ENCODE measurements around the gene DOCK2.

DOCK2 gene

DNA sequence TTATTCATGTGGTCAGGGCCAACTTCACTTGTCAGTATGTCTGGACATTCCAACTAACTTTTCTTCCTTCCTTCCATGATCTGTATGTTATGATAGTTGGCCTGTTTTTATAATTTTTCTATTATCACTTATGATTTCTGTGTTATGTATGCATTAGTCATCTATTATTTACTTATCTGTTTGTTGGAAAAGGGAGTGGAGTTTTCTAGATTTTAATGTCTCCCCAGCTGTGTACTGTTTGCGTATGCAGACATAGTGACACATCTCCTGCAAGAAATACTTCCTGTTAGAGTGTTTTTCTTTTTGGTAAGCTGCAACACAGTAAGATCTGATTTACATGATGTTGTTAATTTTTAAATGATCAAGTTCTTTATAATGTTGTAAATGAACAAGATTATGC lies 351.9 kb downstream of the DOCK2 start:
- DNase-seq (ENCODE audit: low read depth), result no peak

DNA sequence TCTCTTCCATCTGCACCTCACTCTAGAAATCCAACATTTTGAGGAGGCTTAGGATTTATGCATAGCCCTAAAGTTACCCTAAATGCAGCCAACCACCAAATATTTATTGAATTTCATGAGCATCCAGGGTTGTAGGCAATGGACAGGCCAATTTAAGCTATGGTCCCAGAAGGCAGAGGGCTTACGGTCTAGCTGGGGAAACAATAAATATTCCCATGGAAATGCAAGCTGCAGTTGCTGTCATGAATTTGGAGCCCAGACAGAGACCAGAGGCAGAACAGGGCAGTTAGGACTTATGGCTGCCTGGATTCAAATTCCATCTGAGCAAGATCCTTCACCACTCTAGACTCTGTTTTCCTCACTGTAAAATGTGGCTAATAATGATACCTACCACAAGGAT lies 352.3 kb downstream of the DOCK2 start:
- DNase-seq (ENCODE audit: low read depth), result no peak

DNA sequence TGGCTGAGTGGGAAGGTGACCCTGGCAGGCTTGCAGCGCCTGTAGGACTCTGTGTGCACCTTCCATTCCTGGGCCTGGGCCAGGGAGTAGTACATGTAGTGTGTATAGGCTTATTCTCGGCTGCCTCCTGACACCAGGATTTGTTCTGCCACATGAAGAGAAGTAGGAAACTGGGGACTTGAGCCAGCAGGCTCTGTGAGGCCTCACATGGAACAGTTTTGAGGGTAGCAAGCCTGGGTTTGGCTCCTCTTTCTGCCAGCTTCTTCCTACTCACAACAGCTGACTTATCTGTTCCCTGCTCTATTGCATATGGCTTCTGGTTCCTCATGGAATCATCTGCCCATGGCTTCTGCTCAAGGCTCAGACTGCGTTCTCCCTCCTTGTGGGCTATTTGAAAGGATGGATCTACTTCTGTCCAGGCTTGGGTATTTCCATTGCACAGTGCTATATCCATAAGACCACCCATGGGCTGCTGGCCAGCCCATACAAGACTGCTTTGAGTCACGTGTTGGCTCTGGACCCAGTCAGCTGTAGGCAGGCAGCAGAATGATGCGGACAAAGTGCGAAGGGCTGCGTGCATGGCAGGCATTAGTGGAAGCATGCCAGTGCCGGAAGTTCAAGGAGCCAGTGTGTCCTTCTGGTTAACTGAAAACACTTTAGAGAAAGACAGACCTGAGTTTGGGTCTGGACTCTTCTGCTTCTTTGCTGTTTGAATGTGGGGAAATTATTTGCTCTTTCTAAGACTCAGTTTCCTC lies 354.2 kb downstream of the DOCK2 start:
- DNase-seq (ENCODE audit: low read depth), result no peak

DNA sequence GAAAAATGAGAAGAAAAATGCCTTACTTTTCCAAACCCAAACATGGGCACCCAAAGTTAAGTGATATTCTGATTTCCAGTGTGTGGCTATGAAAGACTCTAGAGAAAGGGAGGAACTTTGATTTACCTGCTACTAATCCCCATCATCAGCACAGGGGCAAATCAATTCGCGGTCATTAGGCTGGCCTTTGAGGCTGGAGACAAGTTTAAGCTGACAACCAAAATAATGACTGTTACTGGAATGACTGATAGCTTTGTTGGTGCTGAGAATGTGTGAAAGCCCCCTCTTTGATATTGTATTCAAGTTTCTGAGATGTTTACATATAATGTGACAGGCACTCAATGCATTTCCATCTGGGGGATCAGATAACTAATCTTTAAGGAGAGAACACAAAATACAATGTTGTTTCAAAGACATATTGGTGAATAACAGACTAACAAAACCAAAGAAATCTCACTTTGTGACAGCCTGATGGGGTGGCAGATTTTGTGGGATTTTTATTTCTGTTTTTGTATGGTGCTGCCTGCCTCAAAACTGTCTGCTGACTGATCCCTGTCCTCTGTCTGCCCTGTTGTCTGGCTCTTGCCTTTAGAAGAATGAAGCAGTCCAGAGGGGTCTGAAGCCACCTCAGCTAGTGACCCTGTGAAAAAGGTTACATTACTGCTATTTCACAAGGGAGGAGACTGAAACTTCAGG lies 355.9 kb downstream of the DOCK2 start:
- DNase-seq (ENCODE audit: low read depth), result no peak

DNA sequence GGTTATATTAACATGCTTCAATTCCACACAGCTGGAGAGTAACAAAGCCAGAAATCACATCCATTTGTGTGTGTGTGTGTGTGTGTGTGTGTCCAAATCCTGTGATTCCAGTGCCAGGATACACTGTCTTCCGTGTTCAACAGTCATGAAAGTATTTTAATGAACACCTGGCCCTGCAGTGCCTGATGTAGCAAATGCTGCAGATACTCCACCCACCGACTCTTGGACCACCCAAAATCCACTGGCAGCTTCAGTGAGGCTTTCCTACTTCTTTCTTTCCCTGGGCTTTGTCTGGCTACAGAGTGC lies 356.4 kb downstream of the DOCK2 start:
- no peak for DNase-seq (ENCODE audit: low read depth)

DNA sequence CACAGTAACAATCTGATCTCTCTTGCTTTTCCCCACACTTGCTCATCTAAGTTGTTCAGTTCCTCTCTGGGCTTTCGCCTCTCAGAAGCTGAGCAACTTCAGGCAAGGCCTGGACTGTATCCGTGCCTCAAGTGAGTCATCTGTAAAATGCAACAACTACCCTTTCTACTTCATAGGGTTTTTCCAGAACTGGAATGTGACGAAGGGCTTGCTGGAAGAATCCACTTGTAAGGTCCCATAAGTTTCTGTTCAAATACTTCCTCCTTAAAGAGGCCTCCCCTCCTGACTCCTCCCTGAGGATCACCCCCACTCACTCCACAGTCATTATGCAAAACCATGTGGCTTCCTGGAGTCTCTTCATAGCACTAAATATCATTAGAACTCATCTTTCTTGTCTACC lies 360.7 kb downstream of the DOCK2 start:
- DNase-seq (ENCODE audit: low read depth), result no peak

DNA sequence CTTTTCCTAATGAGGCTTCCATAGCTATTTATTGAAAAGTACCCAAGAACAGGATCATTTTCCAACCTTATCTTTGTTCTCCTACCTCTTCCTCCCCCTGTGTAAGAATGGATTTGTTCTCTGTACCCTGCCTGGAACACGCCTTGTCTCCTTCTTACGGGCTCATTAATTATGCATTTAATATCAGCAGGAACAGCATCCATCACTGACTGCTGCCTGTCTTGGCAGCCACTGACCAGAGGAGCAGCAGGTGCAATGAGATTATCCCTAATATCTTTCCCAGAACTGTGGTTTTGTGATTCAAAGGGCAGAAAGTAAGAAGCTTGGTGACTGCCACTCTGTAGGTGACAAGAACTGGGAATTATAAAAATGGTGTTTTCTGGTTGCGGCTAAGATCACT lies 362.5 kb downstream of the DOCK2 start:
- no peak for DNase-seq (ENCODE audit: low read depth)

DNA sequence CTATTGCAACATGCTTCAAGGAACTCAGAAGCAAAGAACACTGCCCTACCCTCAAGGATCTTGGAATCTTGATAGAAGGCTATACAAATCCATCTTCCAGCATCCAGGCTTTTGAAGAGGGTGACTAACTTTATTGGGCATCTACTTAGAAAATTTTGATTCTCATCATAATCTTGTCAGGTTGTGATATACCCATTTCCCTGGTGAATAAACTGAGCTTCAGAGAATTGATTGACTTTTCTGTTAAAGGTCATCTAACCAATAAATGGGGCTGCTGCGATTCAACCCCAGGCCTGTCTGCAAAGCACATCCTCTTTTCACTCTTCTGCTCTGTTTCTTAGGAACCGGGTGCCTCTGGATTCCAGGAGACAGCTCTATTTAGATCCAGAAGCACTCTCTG lies 363.1 kb downstream of the DOCK2 start:
- DNase-seq (ENCODE audit: low read depth), result no peak

DNA sequence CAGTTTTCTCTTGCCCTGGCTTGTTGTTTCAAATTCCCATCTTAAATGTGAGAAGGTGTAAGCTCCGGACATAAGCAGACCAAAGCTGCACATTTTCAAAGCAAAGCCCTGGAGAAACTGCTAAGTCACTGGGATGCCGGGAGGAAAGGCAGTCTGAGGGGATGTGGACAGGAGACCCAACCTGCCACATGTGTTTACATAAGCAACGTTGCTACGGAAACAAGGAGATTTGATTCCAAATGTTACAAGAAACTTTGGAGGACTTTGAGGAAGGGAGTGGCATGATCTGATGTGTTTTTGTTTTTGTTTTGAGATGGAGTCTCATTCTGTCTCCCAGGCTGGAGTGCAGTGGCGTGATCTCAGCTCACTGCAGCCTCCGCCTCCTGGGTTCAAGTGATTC lies 368.9 kb downstream of the DOCK2 start:
- DNase-seq (ENCODE audit: low read depth), result no peak

DNA sequence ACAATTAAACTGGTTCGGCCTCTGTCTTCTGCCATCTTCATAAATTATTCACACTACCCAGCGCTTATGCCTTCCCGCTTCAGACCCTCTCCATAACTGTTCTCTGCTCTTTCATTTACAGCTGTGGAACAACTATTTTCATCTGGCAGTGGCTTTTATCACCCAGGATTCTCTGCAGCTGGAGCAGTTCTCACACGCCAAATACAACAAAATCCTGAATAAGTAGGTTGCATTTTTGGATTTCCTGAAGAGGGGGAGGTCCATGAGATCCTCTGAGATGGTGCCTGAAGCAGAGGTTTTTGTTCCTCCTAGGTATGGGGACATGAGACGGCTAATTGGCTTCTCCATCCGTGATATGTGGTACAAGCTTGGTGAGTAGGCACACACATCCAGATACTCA lies 371.3 kb downstream of the DOCK2 start:
- DNase-seq (ENCODE audit: low read depth), result no peak

DNA sequence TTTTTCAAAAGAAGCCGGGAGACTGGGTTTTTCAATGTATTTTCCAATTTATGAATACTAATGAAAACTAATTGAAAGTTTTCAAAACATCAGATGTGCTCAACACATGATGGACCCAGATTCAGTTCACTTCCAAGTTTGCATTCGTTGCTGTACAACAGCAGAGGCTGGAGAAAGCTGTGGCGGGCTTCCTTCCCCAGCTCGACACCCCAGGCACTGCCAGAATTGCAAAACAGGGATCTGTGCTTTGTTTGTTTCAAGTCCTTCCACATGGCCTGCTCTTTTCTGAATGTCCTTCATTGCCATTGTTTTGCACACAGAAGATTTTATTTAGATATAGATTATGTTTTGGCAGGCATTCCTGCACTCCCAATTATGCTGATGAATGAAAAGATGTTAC lies 373.5 kb downstream of the DOCK2 start:
- no peak for DNase-seq (ENCODE audit: low read depth)

DNA sequence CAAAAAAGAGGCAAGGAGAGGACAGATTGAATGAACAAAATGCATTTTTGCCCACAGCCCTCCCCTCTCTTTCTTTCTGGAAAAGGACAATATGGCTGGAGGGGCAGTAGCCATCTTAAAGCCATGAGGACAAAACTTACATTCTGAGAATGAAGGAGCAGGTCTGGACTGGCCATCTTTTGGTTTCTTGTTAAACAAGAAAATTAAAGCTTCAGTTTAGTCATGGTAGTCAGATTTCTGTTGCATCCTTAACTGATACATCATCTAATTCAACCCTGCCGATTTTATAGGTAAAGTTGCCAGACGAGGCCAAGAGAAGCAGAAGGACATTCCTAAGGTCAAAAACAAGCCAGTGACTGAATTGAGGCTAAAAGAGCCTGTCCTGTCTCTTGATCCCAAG lies 374.7 kb downstream of the DOCK2 start:
- no peak for DNase-seq (ENCODE audit: low read depth)

DNA sequence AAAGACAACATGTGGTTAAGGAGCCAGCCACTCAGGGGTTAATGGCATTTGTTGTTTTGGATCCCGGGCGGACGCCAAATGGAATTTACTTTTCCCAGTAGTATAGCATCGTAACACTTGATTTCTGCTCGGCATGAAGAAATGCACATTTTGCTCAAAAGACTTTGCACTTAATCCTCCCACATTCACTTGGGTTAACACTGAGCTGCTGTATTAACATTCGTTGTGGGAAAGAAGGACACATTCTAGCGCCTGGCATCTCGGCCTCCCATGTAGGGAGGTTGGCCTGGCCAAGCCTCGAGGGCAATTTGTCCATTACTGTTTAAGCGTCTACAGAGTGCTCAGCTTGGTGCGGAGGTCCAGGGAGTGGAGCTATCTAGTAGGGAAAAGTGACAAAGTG lies 375.5 kb downstream of the DOCK2 start:
- no peak for DNase-seq (ENCODE audit: low read depth)

DNA sequence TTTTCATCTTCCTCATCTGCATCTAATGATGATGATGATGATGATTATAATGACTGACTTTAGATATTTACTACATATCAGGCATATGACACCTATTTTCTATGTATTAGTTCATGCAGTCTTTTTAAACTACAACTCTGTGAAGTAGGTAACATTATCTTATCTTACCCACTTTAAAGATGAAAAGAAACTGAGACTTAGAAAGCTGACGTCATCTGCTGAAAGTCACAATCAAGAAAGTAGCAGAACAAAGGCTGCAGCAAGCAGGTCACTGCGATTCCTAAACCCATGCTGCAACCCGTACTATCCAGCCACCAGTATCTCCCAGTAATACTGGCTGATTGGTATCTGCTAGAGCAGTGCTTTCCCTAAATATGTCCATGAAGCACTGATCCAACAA lies 383.3 kb downstream of the DOCK2 start:
- DNase-seq (ENCODE audit: low read depth), result no peak

DNA sequence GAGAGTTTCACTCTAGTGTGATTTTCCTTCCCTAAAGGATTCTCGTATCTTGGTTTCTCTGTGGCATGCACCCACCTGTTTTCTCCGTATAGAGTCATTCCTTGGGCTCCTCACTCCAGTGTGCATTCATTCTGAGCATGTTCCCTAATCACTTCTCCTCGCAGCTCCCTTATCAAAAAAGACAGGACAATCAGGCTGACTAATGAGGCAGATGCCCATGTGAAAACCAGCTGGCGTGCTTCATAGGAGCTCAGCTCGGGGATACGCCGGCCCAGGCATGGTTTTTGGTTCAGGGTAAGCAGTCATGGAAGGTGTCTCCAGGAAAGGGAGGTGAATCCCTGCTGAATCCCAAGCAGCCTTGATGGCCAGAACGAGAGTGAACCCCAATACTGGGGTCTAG lies 384.4 kb downstream of the DOCK2 start:
- no peak for DNase-seq (ENCODE audit: low read depth)

DNA sequence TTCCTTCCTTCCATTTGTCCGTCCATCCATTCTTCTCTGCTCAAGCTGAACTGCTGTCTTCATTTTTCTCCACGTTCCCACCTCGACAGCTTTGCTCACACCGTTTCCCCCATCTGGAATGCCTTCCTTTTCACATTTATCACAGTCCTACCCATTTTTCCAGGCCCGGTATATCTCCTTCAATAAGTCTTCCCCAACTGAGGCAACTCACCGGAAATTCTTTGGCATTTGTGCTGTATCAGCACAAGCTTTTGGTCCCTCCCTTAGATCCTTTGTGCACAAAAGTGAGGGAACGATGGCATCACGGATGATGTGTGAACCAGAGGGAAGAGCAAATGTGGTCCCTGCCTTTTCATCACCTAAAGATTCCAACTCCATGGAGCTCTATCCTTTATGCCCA lies 388.8 kb downstream of the DOCK2 start:
- DNase-seq (ENCODE audit: low read depth), result no peak

DNA sequence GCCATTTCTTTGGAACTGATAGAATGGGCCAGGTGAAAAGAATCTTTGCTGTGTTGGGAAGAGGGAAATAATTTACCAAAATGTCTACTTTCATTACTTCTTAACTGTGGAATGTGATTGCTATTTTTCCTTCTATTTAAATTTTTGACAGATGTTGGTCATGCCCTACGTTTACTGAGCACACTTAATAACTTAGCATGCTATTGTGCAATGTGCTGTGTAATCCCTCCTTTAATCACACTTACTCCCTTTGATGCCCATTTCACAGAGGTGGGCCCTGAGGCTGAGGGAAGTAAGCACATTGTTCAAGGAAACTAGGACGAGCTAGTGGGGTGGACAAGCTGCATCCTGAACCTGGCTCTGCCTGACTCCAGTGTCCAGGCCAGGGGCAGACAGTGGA lies 391.0 kb downstream of the DOCK2 start:
- no peak for DNase-seq (ENCODE audit: low read depth)

DNA sequence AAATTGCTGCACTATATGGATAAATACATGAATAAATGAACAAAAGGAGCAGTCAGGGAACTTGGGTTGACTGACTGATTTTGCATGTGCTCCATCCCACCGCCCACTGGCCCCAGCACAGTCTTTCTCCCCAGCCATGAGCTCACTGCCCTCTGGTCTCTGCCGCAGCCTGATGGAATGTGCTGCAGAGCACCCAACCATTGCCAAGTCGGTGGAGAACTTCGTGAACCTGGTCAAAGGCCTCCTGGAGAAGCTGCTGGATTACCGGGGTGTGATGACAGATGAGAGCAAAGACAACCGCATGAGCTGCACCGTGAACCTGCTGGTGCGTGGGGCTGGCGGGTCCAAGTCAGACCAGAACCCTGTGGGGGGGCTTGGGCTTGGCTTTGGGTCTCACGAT lies 397.2 kb downstream of the DOCK2 start:
- DNase-seq (ENCODE audit: low read depth), result no peak

DNA sequence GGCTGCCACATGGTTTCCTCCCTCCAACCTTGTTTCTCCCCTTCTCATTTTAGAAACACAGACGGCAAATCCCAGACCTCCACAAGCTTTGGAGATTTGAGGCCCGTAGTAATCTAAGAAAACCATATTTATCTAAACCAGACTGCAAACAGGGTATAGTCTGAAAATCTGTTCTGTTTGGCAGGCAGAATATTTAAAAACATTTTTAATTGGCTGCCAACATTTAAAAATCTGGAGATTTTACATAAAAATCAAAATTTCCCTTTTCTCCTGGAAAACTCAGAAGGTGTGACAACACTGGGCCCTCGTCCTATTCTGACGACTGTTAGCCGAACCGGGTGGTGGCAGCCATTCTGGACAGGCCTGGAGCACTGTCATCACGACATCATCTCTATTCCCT lies 401.2 kb downstream of the DOCK2 start:
- no peak for DNase-seq (ENCODE audit: low read depth)

DNA sequence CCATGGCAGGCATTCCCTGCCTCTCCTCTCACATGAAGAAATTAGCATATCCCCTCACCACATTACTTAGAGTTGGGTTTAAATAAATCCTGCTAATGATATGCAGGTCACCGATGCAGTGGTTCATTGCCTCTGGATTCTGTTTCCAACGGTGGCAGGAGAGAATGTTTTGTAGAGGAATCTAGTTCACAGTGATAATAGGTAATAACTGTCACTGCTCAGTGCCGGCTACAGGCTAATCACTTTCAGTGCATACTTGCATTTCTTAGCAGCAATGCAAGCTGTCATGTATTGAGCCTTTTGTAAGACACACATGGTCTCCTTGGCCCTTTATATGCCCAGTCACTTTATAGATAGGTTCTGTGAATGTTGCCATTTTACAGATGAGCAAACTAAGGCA lies 402.8 kb downstream of the DOCK2 start:
- no peak for DNase-seq (ENCODE audit: low read depth)

DNA sequence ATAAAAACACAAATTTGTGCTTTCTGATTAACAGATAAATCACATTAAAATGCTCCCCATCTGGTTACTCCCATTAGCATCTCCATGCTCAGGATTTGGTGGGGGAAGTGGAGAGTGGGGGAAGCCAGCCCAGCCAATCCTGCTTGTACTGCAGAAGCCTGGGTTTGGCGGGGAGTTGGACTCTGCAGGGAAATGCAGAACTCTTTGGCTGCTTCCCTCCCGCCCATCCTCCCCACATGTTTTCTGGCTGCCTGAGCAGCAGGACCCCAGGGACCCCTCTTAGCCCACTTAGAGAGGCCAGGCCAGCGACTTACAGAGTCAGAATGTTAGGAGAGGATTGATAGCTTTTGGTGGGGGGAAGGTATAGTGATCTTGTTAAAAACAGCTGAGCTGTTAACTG lies 409.2 kb downstream of the DOCK2 start:
- no peak for DNase-seq (ENCODE audit: low read depth)

DNA sequence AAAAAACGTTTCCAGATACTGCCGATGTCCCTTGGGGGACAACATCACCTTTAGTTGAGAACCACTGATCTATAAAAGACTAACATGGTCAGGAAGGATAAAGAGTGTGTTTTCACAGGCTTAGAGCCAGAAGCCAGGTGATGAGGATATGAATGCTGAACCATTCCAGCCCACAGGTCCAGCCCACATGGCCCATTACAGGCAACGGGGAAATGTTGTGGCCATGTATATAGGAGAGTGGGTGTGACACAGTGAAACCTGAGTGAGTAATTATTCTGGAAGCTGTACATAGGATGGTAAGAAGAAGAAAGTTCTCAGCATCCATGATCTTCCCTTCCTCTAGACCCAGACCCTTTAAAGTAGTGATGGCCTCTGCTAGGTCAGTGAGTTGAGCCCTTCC lies 412.6 kb downstream of the DOCK2 start:
- DNase-seq (ENCODE audit: low read depth), result no peak

DNA sequence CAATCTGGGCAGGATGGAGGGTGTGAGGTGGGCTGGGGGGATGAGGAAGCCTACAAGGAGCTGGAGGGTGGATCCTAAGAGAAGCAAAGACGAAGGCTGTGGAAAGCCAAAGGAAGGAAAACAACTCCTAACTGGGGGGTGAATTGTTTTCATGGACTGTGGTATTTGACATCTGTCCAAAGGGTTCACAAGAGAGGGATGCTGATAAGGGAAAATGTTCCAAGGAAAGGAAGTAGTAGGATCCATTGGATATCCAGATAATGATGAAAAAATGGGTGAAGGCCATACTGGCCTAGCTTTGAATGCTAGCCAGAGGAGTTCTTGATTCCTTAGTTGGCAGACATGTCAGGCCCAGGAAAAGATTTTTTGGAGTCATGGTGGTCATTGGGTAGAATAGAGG lies 416.8 kb downstream of the DOCK2 start:
- no peak for DNase-seq (ENCODE audit: low read depth)

DNA sequence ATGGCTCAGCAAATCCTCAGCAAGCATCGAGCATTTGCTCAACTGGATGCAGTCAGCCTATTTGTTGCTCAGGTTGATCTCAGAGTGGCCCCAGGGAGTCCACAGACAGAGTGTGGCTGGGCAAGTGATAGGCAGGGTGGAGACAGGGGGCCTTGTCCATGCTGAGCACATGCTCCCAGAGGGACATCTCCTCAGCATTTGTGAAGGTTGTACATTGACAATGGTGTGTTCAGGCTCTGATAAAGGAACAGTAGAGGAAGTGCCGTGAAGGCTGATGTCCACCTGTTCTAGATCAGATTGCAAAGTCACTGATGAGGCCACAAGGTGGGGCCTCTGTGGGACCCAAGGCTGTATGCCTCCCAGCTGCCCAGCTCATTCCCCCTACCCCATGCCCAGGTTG lies 418.5 kb downstream of the DOCK2 start:
- DNase-seq (ENCODE audit: low read depth), result no peak
